IMR-90 (cell line): ENCODE measurements around the gene LSM7. TPM values are rescaled to one million over a fixed set of nuclear protein-coding genes. Genes with fewer than 3 reads are reported as not detected.

ENCODE experiments used
- ATAC-seq: fragments of 200-7000 bp; cut with Tn5 transposase; 2 replicates; pipeline ENCODE4 v1.9.1; 2020; ENCODE audit warnings: low read depth, mild to moderate bottlenecking, moderate library complexity
- BruUV-seq: library from RNA; stranded (reverse); fragments of 400-500 nt; replicated peaks from 2 replicates; lab custom pipeline; 2021; lab: Mats Ljungman, UMichigan
- CTCF ChIA-PET: fragments of 300-600 bp; formaldehyde crosslinking; extraction: SDS; loops from one replicate; lab custom pipeline; 2021; ENCODE audit warnings: antibody characterized with exemption; lab: Yijun Ruan, JAX
- POLR2A ChIA-PET: fragments of 300-600 bp; sonication (Branson Sonifier 250); formaldehyde crosslinking; loops from one replicate; lab custom pipeline; 2022; ENCODE audit warnings: antibody characterized with exemption; ENCODE audit not compliant: unreplicated experiment; lab: Charles Lee
- DNase-seq: peaks from one replicate; pipeline ENCODE4 v3.0.0; 2013
- H2AFZ ChIP-seq: replicated peaks from 2 replicates; pipeline ENCODE3; 2013; ENCODE audit warnings: low read length, mild to moderate bottlenecking; ENCODE audit not compliant: poor library complexity
- H2AK5ac ChIP-seq: 2 replicates; pipeline ENCODE4 v1.6.1; 2013; ENCODE audit warnings: low read depth, low read length, inconsistent platforms
- H2AK9ac ChIP-seq: replicated peaks from 2 replicates; pipeline ENCODE3; 2013; ENCODE audit warnings: mild to moderate bottlenecking, low read depth, low read length, moderate library complexity; ENCODE audit not compliant: poor library complexity
- H2BK120ac ChIP-seq: 2 replicates; pipeline ENCODE4 v1.6.1; 2013; ENCODE audit warnings: low read depth, low read length, inconsistent platforms
- H2BK15ac ChIP-seq: 3 replicates; pipeline ENCODE4 v1.6.1; 2013; ENCODE audit warnings: low read depth, low read length, inconsistent platforms
- H2BK20ac ChIP-seq: 2 replicates; pipeline ENCODE4 v1.6.1; 2013; ENCODE audit warnings: low read depth, mild to moderate bottlenecking, inconsistent platforms, low read length, moderate library complexity
- H2BK5ac ChIP-seq: 2 replicates; pipeline ENCODE4 v1.6.1; 2013; ENCODE audit warnings: mild to moderate bottlenecking, low read depth, low read length, inconsistent platforms; ENCODE audit not compliant: poor library complexity, severe bottlenecking
- H3K14ac ChIP-seq: replicated peaks from 2 replicates; pipeline ENCODE4 v1.6.1; 2013; ENCODE audit warnings: low read depth, low read length, inconsistent platforms
- H3K18ac ChIP-seq: 2 replicates; pipeline ENCODE4 v1.6.1; 2013; ENCODE audit warnings: low read depth, low read length, control low read depth
- H3K23ac ChIP-seq: 2 replicates; pipeline ENCODE4 v1.6.1; 2013; ENCODE audit warnings: low read depth, low read length, inconsistent platforms
- H3K27ac ChIP-seq: 2 replicates; pipeline ENCODE4 v1.5.1; 2013; ENCODE audit warnings: mild to moderate bottlenecking, control low read depth, low read length; ENCODE audit not compliant: insufficient read depth
- H3K27me3 ChIP-seq: 2 replicates; pipeline ENCODE4 v1.6.1; 2013; ENCODE audit warnings: low read length; ENCODE audit not compliant: control insufficient read depth, insufficient read depth
- H3K36me3 ChIP-seq: 2 replicates; pipeline ENCODE4 v1.6.1; 2013; ENCODE audit warnings: low read length, mixed read lengths; ENCODE audit not compliant: control insufficient read depth, insufficient read depth
- H3K4ac ChIP-seq: 2 replicates; pipeline ENCODE4 v1.6.1; 2013; ENCODE audit warnings: low read depth, low read length, inconsistent platforms
- H3K4me1 ChIP-seq: 2 replicates; pipeline ENCODE4 v1.6.1; 2013; ENCODE audit warnings: low read length, mixed read lengths; ENCODE audit not compliant: control insufficient read depth, insufficient read depth
- H3K4me2 ChIP-seq: 2 replicates; pipeline ENCODE4 v1.6.1; 2013; ENCODE audit warnings: low read depth, mild to moderate bottlenecking, control low read depth, low read length, moderate library complexity
- H3K4me3 ChIP-seq: 2 replicates; pipeline ENCODE4 v1.5.1; 2013; ENCODE audit warnings: low read depth, mild to moderate bottlenecking, control low read depth, low read length, moderate library complexity; ENCODE audit not compliant: insufficient read depth
- H3K56ac ChIP-seq: 2 replicates; pipeline ENCODE4 v1.6.1; 2013; ENCODE audit warnings: low read length, inconsistent platforms; ENCODE audit not compliant: insufficient read depth; ENCODE audit errors: extremely low read depth
- H3K79me1 ChIP-seq, 2 experiments: 2 replicates each; pipeline ENCODE4 v1.6.1; 2013; ENCODE audit warnings: low read length in 2 of 2, inconsistent platforms in 1 of 2, low read depth in 1 of 2
- H3K9ac ChIP-seq: 2 replicates; pipeline ENCODE4 v1.6.1; 2013; ENCODE audit warnings: low read depth, low read length, control low read depth
- H3K9me1 ChIP-seq: 2 replicates; pipeline ENCODE4 v1.6.1; 2013; ENCODE audit warnings: low read length, inconsistent platforms; ENCODE audit not compliant: insufficient read depth
- H3K9me3 ChIP-seq: 2 replicates; pipeline ENCODE4 v1.6.1; 2013; ENCODE audit warnings: low read length; ENCODE audit not compliant: control insufficient read depth, insufficient read depth
- H4K20me1 ChIP-seq: 2 replicates; pipeline ENCODE4 v1.6.1; 2013; ENCODE audit warnings: low read length, inconsistent platforms; ENCODE audit not compliant: insufficient read depth
- H4K5ac ChIP-seq: 2 replicates; pipeline ENCODE4 v1.6.1; 2013; ENCODE audit warnings: mild to moderate bottlenecking, low read depth, low read length, control low read depth
- H4K8ac ChIP-seq, 2 experiments: 2 replicates each; pipeline ENCODE4 v1.6.1; 2013; ENCODE audit warnings: low read depth in 2 of 2, low read length in 2 of 2, control low read depth in 1 of 2, inconsistent platforms in 1 of 2
- H4K91ac ChIP-seq: 2 replicates; pipeline ENCODE4 v1.6.1; 2013; ENCODE audit warnings: low read depth, low read length, inconsistent platforms; ENCODE audit not compliant: insufficient read depth
- CEBPB ChIP-seq: IDR thresholded peaks from 2 replicates; pipeline ENCODE4 v1.6.1; 2012; ENCODE audit warnings: low read depth, low read length, improper control_type of control experiment
- CHD1 ChIP-seq: IDR thresholded peaks from 2 replicates; pipeline ENCODE4 v1.6.1; 2012; ENCODE audit warnings: low read depth, low read length, improper control_type of control experiment
- ELK1 ChIP-seq: fragments of 150-350 bp; IDR thresholded peaks from 2 replicates; pipeline ENCODE4 v1.6.1; 2016; ENCODE audit warnings: low read depth, mild to moderate bottlenecking, low read length, moderate library complexity, borderline replicate concordance
- MAFK ChIP-seq: IDR thresholded peaks from 2 replicates; pipeline ENCODE4 v1.6.1; 2012; ENCODE audit warnings: low read depth, low read length, improper control_type of control experiment
- MXI1 ChIP-seq: IDR thresholded peaks from 2 replicates; pipeline ENCODE4 v1.6.1; 2012; ENCODE audit warnings: low read depth, mild to moderate bottlenecking, low read length, moderate library complexity, borderline replicate concordance
- SMC3 ChIP-seq: fragments of 150-350 bp; IDR thresholded peaks from 2 replicates; pipeline ENCODE4 v1.6.1; 2016; ENCODE audit warnings: low read depth, mild to moderate bottlenecking, antibody characterized with exemption, low read length, moderate library complexity
- USF2 ChIP-seq: fragments of 150-350 bp; IDR thresholded peaks from 2 replicates; pipeline ENCODE4 v1.6.1; 2017; ENCODE audit warnings: mild to moderate bottlenecking, antibody characterized with exemption, low read length, low read depth
- WGBS, 2 experiments: methylation state at CpG; one replicate each; pipeline versions ENCODE4 v1.1.5 to v1.1.7; 2013; ENCODE audit warnings: missing lambda C conversion rate in 2 of 2; ENCODE audit not compliant: insufficient read length in 1 of 2; ENCODE audit errors: extremely low coverage in 2 of 2; 5-methylcytosine and 5-hydroxymethylcytosine counted together
- dilution Hi-C: fragments of 300-500 bp; cut with HindIII; formaldehyde crosslinking; loops from one replicate; pipeline ENCODE4 v1.14.3; 2018; ENCODE audit warnings: low sequenced_read_pairs; ENCODE audit not compliant: unreplicated experiment
- in situ Hi-C: fragments of 300-500 bp; cut with MboI; formaldehyde crosslinking; loops from 3 replicates; pipeline ENCODE4 v1.14.3; 2019; ENCODE audit warnings: low sequenced_read_pairs, inconsistent platforms, mixed read lengths
- intact Hi-C: fragments of 100-400 bp; cut with micrococcal nuclease; formaldehyde crosslinking; loops from 2 replicates; pipeline ENCODE4 v1.10.0; 2022
- polyA plus RNA-seq, 3 experiments: library from polyadenylated mRNA; depleted of rRNA; stranded (reverse); fragments of >200 nt; gene quantifications; 2 replicates each; pipeline ENCODE4 v1.2.3, GENCODE V29; 2012; ENCODE audit warnings: low replicate concordance in 1 of 3
- total RNA-seq: library from RNA; depleted of rRNA; stranded (reverse); fragments of >200 nt; gene quantifications from 2 replicates; pipeline ENCODE4 v1.2.3, GENCODE V29; 2012

The LSM7 gene
- total and polyA plus RNA-seq, 2 of the 4 experiments (the other 2 are of a cell fraction), result 145 to 708 TPM

- TF ChIP-seq MXI1, result no peak
These were observed 10.6 kb upstream of the LSM7 start (continued) for GRCh38 chr19:2338751-2339643.

GRCh38 chr19:2338055-2338615 is 9.7 kb upstream of the LSM7 start:
- Histone ChIP-seq H2BK120ac (no peak overlapping the region), H2AK5ac (no peak overlapping the region), H4K20me1 (peaks cover 23% of the 10 kb centered on the region), H3K4me3 (no peak overlapping the region), H2AFZ (no peak overlapping the region), H3K9me3 (no peaks in the 10 kb centered on the region), H2BK5ac (no peak overlapping the region), H2BK15ac (no peak overlapping the region), H2AK9ac (no peak overlapping the region), H3K27ac (no peak overlapping the region), H3K9me1 (peaks cover 13% of the 10 kb centered on the region), H3K23ac (no peak overlapping the region), H3K14ac (no peak overlapping the region), H3K4me2 (no peak overlapping the region), H3K4me1 (no peaks in the 10 kb centered on the region), H3K4ac (no peak overlapping the region), H3K79me1 (peaks cover 20 to 41% of the 10 kb centered on the region in 2 experiments), H4K91ac (no peak overlapping the region), H2BK20ac (no peak overlapping the region), H3K56ac (no peak overlapping the region), H4K8ac (no peak overlapping the region), H3K18ac (no peak overlapping the region), H3K9ac (no peak overlapping the region), H3K36me3 (peaks cover 19% of the 10 kb centered on the region), H3K27me3 (no peaks in the 10 kb centered on the region), H4K5ac (no peak overlapping the region)
- DNase-seq (no peak), ATAC-seq (no peak)
- no TSS peak for BruUV-seq
- ChIA-PET CTCF (no interaction called here), POLR2A (no interaction called here)
- WGBS, 2 experiments, result 98% methylated on average over 14 of the region's 21 CpGs; no CpG with 5 or more reads in 1 of the 2 experiments
- dilution Hi-C loops, result no loop called here
- in situ Hi-C loops, result no loop called here
- intact Hi-C loops, result no loop called here
- TF ChIP-seq MAFK (no peak), SMC3 (no peak), ELK1 (no peak), USF2 (no peak), CEBPB (no peak), CHD1 (no peak), MXI1 (no peak)
